Right lobe of liver (tissue), 4 donors: Measurements from ENCODE around the gene SHLD1.

Experiments used
- CTCF ChIP-seq, 4 donors: fragments of 200-600 bp in 3 of 4; fragments of 450-650 bp in 1 of 4; IDR thresholded peaks; one replicate each; pipeline versions ENCODE4 v1.5.1 to v1.8.0; 2016 to 2022; ENCODE audit warnings: antibody characterized with exemption in 4 of 4, mild to moderate bottlenecking in 2 of 4
- POLR2A ChIP-seq: fragments of 450-650 bp; IDR thresholded peaks from one replicate; pipeline ENCODE4 v1.6.1; 2017; ENCODE audit warnings: antibody characterized with exemption, mild to moderate bottlenecking
- donor health status: DM: no; HTN: no; CAD: no.
- donor health status: DM: no; HTN: no; CAD: no.
- donor health status: DM: no; HTN: yes; CAD: no.

- TF ChIP-seq POLR2A: no peak
- no peak for TF ChIP-seq CTCF (IDR thresholded peaks at IDR 0.05)
These were observed 43.7 kb downstream of the SHLD1 start for GRCh38 chr20:5793916-5794315.
